ENCODE data around the gene SPHK1.

DNA sequence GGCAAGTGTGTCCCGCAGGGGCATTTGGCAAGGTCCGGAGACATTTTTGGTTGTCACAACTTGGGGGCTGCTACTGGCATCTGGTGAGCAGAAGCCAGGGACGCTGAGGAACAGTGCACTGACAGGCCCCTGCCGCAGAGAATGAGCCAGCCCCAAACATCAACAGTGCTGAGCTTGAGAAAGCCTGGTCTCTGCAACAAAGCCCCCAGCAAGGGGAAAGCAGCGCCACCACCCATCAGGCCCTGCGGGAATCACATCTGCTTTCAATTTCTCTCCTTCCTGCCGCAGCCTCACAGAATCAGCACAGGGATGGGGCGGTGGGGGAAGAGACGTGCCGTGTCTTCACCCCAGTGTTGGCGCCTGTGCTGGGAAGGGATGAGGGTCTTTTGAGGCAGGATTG, 15.9 kb upstream of the SPHK1 start:
- TF ChIP-seq, protein P1, sequence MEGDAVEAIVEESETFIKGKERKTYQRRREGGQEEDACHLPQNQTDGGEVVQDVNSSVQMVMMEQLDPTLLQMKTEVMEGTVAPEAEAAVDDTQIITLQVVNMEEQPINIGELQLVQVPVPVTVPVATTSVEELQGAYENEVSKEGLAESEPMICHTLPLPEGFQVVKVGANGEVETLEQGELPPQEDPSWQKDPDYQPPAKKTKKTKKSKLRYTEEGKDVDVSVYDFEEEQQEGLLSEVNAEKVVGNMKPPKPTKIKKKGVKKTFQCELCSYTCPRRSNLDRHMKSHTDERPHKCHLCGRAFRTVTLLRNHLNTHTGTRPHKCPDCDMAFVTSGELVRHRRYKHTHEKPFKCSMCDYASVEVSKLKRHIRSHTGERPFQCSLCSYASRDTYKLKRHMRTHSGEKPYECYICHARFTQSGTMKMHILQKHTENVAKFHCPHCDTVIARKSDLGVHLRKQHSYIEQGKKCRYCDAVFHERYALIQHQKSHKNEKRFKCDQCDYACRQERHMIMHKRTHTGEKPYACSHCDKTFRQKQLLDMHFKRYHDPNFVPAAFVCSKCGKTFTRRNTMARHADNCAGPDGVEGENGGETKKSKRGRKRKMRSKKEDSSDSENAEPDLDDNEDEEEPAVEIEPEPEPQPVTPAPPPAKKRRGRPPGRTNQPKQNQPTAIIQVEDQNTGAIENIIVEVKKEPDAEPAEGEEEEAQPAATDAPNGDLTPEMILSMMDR (IDR thresholded peaks at IDR 0.05), result no peak
- TF ChIP-seq POLR2A (IDR thresholded peaks at IDR 0.05), result no peak
